DMS79 (cell line): ENCODE measurements around the gene CTAGE15.
"Not testable (repeated sequence)": the region's sequence is repeated elsewhere in the genome, so short reads cannot be mapped to it uniquely, and the experiment has no call there.

Experiments used
- DNase-seq: peaks from one replicate; lab custom pipeline; 2025; lab: John Stamatoyannopoulos, UW

Gene CTAGE15

GRCh38 chr7:143571501-143571900 is at the start of gene CTAGE15:
Gene CTAGE15 (plus strand): TSS chr7:143571801. CDS start chr7:143571818, 17 bp downstream.
- not testable (repeated sequence) for DNase-seq

GRCh38 chr7:143522309-143522916 is 49.2 kb upstream of the CTAGE15 start:
- not testable (repeated sequence) for DNase-seq

GRCh38 chr7:143531169-143531926 is 40.3 kb upstream of the CTAGE15 start:
- DNase-seq, result not testable (repeated sequence)

- DNase-seq, result not testable (repeated sequence)
Measured at GRCh38 chr7:143531932-143532331, 39.7 kb upstream of the CTAGE15 start.

- not testable (repeated sequence) for DNase-seq
Measured at GRCh38 chr7:143533213-143533839, 38.3 kb upstream of the CTAGE15 start.

GRCh38 chr7:143536443-143536842 is 35.2 kb upstream of the CTAGE15 start:
- DNase-seq, result not testable (repeated sequence)

- DNase-seq, result not testable (repeated sequence)
Measured at GRCh38 chr7:143543288-143544038, 28.1 kb upstream of the CTAGE15 start.

- not testable (repeated sequence) for DNase-seq
Measured at GRCh38 chr7:143555968-143556367, 15.6 kb upstream of the CTAGE15 start.

- DNase-seq, result not testable (repeated sequence)
Measured at GRCh38 chr7:143563306-143563705, 8.3 kb upstream of the CTAGE15 start.

GRCh38 chr7:143566001-143566400 is 5.6 kb upstream of the CTAGE15 start:
- DNase-seq, result not testable (repeated sequence)

GRCh38 chr7:143588183-143588582 is 16.6 kb downstream of the CTAGE15 start:
- not testable (repeated sequence) for DNase-seq

GRCh38 chr7:143589897-143590296 is 18.3 kb downstream of the CTAGE15 start:
- DNase-seq, result not testable (repeated sequence)

- DNase-seq, result not testable (repeated sequence)
Measured at GRCh38 chr7:143598086-143598485, 26.5 kb downstream of the CTAGE15 start.

- not testable (repeated sequence) for DNase-seq
Measured at GRCh38 chr7:143603549-143603948, 31.9 kb downstream of the CTAGE15 start.

- not testable (repeated sequence) for DNase-seq
Measured at GRCh38 chr7:143606088-143606487, 34.5 kb downstream of the CTAGE15 start.

- not testable (repeated sequence) for DNase-seq
Measured at GRCh38 chr7:143615545-143615944, 43.9 kb downstream of the CTAGE15 start.

GRCh38 chr7:143617204-143617603 is 45.6 kb downstream of the CTAGE15 start:
- not testable (repeated sequence) for DNase-seq

GRCh38 chr7:143620058-143620457 is 48.5 kb downstream of the CTAGE15 start:
- not testable (repeated sequence) for DNase-seq

- DNase-seq, result not testable (repeated sequence)
Measured at GRCh38 chr7:143620646-143621045, 49.0 kb downstream of the CTAGE15 start, which contains the start of gene TCAF2. Gene TCAF2 (plus strand): TSS chr7:143620974.

GRCh38 chr7:143621175-143621574 is 49.6 kb downstream of the CTAGE15 start:
- DNase-seq, result not testable (repeated sequence)

- not testable (repeated sequence) for DNase-seq
Measured at GRCh38 chr7:143622130-143622529, 50.5 kb downstream of the CTAGE15 start.
